GM18873 (cell line): ENCODE results near the gene CDC6.
"Not testable (repeated sequence)": the region's sequence is repeated elsewhere in the genome, so short reads cannot be mapped to it uniquely, and the experiment has no call there.

Experiments
- ATAC-seq: cut with Tn5 transposase; IDR thresholded peaks from one replicate; pipeline ENCODE4 v1.9.1; 2021; ENCODE audit warnings: mild to moderate bottlenecking, moderate library complexity, moderate number of reproducible peaks; ENCODE audit not compliant: unreplicated experiment, low FRiP score

CDC6 gene

GRCh38 chr17:40286473-40286872, 1.2 kb upstream of the CDC6 start:
- ATAC-seq, result no peak

- ATAC-seq, result no peak
These were observed 553 bp upstream of the CDC6 start for GRCh38 chr17:40287159-40287493.

- no peak for ATAC-seq
These were observed 3.1 kb downstream of the CDC6 start for GRCh38 chr17:40290629-40291280.

- ATAC-seq, result no peak
These were observed 3.6 kb downstream of the CDC6 start for GRCh38 chr17:40291281-40291664.

- ATAC-seq, result no peak
These were observed 5.7 kb downstream of the CDC6 start for GRCh38 chr17:40293363-40293762.

GRCh38 chr17:40295488-40296436, 8.1 kb downstream of the CDC6 start:
- no peak for ATAC-seq

GRCh38 chr17:40297511-40297910, 9.8 kb downstream of the CDC6 start:
- no peak for ATAC-seq

- ATAC-seq, result no peak
These were observed 11.0 kb downstream of the CDC6 start for GRCh38 chr17:40298726-40299125.

- not testable (repeated sequence) for ATAC-seq
These were observed 11.6 kb downstream of the CDC6 start for GRCh38 chr17:40299159-40299757.

- no peak for ATAC-seq
These were observed 13.6 kb downstream of the CDC6 start for GRCh38 chr17:40301315-40301714.

- no peak for ATAC-seq
These were observed 15.5 kb downstream of the CDC6 start for GRCh38 chr17:40303009-40303657.

- ATAC-seq, result no peak
These were observed 16.3 kb downstream of the CDC6 start for GRCh38 chr17:40303708-40304551.

- not testable (repeated sequence) for ATAC-seq
These were observed 16.8 kb downstream of the CDC6 start for GRCh38 chr17:40304552-40304863.

GRCh38 chr17:40304866-40305265, 17.2 kb downstream of the CDC6 start:
- ATAC-seq, result not testable (repeated sequence)

- ATAC-seq, result no peak
These were observed 18.7 kb downstream of the CDC6 start for GRCh38 chr17:40306395-40306794.

- ATAC-seq, result no peak
These were observed 19.5 kb downstream of the CDC6 start for GRCh38 chr17:40307001-40307730.

- no peak for ATAC-seq
These were observed 20.1 kb downstream of the CDC6 start for GRCh38 chr17:40307740-40308239.

- no peak for ATAC-seq
These were observed 21.6 kb downstream of the CDC6 start, which contains the start of gene RARA for GRCh38 chr17:40309031-40309948. TSS of gene RARA (plus strand) at chr17:40309180. CDS start at chr17:40331219, 22,039 bp downstream.
